Left renal cortex interstitium (tissue), 4 donors: ENCODE results near the gene SDHB. TPM values are rescaled to one million over a fixed set of nuclear protein-coding genes. Genes with fewer than 3 reads are reported as not detected.

Experiments
- DNase-seq, 4 donors: peaks; one replicate each; pipeline ENCODE4 v3.0.0-alpha.2; 2013; ENCODE audit warnings: low read depth in 4 of 4, low spot score in 2 of 4, missing footprints in 1 of 4
- polyA plus RNA-seq, 4 donors: library from polyadenylated mRNA; unstranded; fragments of 120-200 nt; gene quantifications; one replicate each; pipeline ENCODE4 v1.2.1, GENCODE V29; 2013; ENCODE audit not compliant: insufficient read length in 4 of 4

SDHB gene
- polyA plus RNA-seq, 4 donors: 123 to 182 (median 144) TPM

GRCh38 chr1:17052038-17052437 is 1.8 kb downstream of the SDHB start:
- no peak for DNase-seq

DNA sequence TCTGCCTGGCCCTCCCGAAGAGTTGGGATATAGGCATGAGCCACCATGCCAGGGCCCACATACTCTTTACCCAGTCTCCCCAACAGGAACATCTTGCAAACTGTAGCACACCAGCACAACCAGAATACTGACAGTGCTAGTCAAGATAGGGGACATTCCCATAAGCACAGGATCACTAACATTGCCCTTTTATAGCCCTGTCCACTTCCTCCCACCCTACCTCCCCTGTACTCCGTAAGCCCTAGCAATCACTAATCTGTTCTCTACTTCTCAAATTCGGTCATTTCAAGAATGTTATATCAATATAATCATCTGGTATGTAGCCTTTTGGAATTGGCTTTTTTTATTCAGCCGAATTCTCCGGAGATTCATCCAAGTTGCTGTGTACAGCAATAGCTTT is 5.9 kb downstream of the SDHB start:
- no peak for DNase-seq

- no peak for DNase-seq
These were observed 7.5 kb downstream of the SDHB start for GRCh38 chr1:17046334-17046657.

- DNase-seq: peak in 1 of 4 donors; percentile 29
These were observed 8.0 kb downstream of the SDHB start for GRCh38 chr1:17045634-17046333.

DNA sequence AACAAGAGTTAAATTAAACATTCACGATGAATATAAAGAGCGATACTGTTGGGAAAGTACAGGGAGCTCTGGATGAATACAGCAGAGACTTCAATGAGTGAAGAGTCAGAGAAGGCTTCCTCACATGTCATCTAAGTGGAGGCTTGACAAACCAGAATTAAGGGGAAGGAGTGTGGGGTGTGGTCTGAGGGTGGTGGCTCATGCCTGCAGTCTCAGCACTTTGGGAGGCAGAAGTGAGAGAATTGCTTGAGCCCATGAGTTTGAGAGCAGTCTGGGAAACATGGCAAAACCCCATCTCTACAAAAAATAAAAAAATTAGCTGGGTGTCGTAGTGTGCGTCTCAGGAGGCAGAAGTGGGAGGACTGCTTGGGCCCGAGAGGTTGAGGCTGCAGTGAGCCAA is 8.7 kb downstream of the SDHB start:
- DNase-seq: no peak

- DNase-seq: no peak
These were observed 10.2 kb downstream of the SDHB start for GRCh38 chr1:17043676-17044075.

DNA sequence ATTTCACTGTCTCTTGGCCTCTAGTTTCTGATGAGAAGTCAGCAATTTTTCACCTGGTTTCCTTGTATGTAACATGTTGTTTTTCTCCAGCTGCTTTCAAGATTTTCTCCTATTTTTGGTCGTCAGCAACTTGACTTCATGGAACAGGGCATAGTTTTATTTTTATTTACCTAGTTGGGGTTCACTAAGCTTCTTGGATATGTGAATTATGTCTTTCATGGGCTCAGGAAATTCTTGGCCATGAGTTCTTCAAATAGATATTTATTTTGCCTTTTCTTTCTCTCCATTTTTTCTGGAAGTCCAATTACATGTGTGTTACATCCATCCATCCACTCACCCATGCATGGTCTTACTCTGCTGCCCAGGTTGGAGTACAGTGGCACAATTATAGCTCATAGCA is 13.7 kb downstream of the SDHB start:
- DNase-seq: no peak

GRCh38 chr1:17039522-17039921 is 14.3 kb downstream of the SDHB start:
- no peak for DNase-seq

- no peak for DNase-seq
These were observed 20.4 kb downstream of the SDHB start for GRCh38 chr1:17033481-17033880.

GRCh38 chr1:17032741-17033140 is 21.1 kb downstream of the SDHB start:
- no peak for DNase-seq

DNA sequence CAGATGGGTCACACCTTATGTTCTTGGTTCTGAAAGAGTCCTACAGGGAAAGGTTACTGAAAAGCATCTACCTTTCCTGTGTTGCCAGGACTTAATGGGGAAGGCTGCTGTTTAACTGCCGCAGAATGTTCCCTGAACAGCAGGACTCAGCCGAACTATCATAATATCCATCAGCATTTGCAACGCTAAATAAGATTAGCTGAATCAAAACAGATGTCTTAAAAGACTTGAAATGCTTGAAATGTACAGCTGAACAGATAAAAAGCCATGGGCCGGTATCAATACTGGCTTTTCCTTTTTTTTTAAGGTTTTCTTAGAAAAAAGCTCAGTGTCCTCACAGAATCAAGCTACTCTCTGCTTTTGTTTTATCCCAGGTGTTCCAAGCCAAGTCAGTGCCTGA is 22.4 kb downstream of the SDHB start:
- no peak for DNase-seq

- no peak for DNase-seq
These were observed 23.6 kb downstream of the SDHB start for GRCh38 chr1:17030206-17030605.

- no peak for DNase-seq
These were observed 25.1 kb downstream of the SDHB start for GRCh38 chr1:17028662-17029188.

DNA sequence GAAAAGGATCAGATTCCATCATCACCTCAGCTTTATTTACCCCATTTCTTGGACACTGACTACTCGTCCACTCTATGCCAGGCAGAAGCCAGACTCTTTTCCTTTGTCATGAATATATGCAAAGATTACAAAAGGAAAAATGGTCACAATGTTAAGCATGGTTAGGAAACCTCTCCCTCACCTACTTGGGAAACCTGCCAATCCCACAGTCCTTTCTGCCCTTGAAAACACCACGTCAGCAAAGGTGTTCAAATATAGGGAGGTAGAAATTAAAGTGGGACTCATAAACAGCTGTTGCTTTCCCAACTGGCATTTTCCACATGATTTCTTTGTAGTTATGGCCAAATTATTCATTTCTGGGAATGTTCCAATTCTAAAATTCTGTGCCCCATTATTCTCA is 25.9 kb downstream of the SDHB start:
- no peak for DNase-seq

GRCh38 chr1:17027403-17027802 is 26.4 kb downstream of the SDHB start:
- DNase-seq: no peak

DNA sequence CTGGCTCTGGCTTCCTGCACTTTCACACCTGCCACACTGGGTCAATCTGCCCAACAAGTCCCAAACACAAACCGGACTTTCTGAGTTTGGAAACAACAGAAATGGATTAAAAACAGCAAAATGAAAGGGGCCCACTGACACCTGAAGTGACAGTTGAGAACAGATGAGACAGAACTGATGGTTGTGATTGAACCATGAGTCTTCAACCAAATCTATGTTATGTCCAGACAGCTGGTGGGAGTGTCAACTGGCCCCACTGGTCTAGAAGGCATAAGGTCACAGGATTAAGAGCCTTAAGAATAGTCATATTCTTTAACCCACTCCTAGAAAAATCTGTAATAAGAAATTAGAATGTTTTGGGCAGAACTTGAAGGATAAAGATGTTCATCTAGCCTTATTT is 29.1 kb downstream of the SDHB start:
- no peak for DNase-seq

DNA sequence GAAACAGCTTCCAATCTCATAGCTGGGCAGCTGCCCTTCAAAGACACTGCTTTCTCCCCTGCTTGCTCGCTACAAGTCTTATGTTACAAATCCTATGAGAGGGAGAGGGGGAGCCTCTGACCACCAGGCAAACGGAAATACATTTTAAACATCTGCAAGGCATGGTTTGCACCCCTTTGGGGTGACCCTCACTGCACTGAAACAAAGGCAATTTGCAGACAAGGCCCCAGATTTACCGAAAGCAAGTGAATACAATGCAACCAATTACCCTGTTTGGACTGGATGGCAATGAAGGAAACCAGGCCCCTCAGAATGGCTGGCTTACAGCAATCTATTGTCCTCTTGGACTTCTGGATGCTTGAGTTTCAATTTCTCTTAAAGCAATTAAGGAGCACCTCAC is 30.3 kb downstream of the SDHB start:
- DNase-seq: no peak

- DNase-seq: no peak
These were observed 30.7 kb downstream of the SDHB start for GRCh38 chr1:17023102-17023501.

DNA sequence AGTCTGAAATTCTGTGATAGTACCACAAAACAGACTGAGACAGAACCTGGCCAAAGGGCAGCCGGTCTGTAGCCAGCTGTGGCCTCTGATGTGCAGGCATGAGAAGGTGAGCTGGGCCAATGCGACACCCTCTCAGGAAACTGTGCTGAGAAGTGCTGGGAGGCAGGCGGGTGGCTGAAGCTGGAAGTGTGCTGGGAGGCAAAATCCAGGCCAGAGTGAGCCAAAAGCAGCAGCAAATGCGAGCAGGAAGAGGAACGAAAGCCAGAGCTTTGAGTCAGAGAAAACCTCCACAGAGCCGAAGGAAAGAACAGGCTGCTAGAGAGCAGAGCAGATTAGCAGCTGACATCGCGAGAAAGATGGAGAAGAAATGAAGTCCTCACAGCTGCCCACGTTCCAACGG is 31.9 kb downstream of the SDHB start:
- no peak for DNase-seq

- DNase-seq: no peak
These were observed 33.3 kb downstream of the SDHB start for GRCh38 chr1:17020502-17020901.

GRCh38 chr1:17018849-17019248 is 35.0 kb downstream of the SDHB start:
- DNase-seq: no peak

GRCh38 chr1:17017435-17017834 is 36.4 kb downstream of the SDHB start:
- DNase-seq: no peak

DNA sequence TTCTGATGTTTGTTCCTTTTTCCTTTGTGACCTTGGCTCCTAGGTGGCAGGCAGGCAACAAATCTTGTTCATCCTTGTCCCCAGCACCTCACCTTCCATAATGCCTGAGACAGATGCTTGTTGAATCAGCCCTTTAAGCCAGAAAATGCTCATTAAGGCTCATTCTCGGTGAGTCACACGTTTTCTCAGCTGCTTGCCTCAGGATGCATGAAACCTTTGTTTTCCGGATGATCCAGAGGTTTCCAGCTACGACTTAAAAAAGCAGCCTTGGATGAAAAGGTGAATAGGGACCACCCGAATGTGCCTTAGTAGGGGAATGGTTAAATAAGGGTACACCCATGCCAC is 37.5 kb downstream of the SDHB start:
- no peak for DNase-seq
